CD4-positive, alpha-beta T cell treated with Interleukin-4 for 1 hour (primary cell): ENCODE results near the gene PPP1R13L.
"Not testable (repeated sequence)": the region's sequence is repeated elsewhere in the genome, so short reads cannot be mapped to it uniquely, and the experiment has no call there.

Experiments used
- DNase-seq, 2 donors: peaks; one replicate each; pipeline ENCODE4 v3.0.0-alpha.2; 2020 to 2022

Gene PPP1R13L

DNA sequence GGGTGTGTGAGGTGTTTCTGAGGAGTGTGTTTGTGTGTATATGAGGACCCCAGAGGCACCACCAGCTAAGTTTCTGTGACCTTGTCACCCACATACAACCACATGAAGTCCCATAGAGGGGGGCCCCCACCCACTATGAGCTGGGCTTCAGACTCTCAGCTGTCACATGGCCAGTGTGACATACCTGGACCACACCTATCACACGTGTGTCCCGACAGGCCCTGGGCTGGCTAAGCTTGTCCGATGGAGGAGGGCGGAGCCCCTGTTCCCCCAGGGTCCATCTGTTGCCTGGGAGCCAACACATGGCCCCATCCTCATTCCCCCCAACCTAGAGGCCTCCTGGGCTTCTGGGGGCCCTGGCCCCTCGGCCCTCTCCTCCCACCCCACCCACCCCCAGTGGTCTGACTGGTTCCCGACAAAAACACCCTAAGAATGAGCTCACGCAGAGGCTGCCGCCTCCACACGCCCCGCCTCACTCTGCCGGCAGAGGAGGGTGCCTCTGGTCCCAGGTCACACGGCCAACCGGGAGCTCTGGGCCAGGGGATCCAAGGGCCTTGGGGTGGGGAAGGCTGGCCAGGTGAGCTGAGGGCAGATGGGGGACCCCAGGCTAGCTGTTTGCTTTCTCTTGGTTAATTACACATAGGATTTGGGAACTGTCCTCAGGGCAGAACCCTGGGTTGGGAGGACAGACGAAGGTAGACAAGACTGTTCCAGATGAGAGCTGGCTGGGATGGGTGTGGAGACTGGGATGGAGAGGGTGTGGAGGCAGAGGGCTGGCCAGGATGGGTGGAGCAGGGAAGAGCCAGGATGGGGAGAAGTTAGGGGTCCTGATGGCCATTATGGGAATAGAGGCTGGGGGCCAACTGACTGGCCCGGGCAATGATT lies 60.0 kb downstream of the PPP1R13L start:
- no peak for DNase-seq

GRCh38 chr19:45342911-45343310 lies 62.0 kb downstream of the PPP1R13L start:
- no peak for DNase-seq

DNA sequence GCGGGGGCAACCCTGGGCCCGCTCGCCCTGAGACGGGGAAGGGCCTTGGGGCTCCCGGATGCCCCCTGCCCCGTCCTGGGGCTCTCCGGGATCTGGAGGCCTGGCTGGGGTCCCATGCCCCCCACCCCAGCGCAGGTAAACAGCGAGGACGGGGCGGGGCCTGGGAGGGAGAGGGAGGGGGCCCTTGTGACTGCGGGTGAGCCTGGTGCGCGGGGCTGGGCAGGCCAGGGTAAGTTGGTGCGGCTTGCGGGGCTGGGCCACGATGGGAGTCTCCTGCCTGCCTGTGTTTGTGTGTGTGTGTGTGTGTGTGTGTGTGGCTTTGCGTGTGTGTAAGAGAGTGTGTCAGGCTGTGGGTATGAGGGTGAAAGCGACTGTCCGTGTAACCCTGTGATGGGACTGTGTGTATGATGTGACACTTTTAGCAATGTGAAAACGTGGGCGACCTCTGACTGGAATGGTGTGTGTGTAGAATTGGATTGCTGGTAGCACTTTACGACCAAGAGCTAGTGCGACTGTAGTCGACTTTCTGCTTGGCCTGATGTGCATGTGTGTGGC lies 63.9 kb downstream of the PPP1R13L start:
- DNase-seq = no peak

GRCh38 chr19:45340232-45340898 lies 64.5 kb downstream of the PPP1R13L start, which contains the start of gene KLC3:
KLC3 (plus strand) TSS chr19:45340750; CDS start chr19:45345542, 4,792 bp downstream.
- DNase-seq = peak in 1 of 2 donors; percentile 23

DNA sequence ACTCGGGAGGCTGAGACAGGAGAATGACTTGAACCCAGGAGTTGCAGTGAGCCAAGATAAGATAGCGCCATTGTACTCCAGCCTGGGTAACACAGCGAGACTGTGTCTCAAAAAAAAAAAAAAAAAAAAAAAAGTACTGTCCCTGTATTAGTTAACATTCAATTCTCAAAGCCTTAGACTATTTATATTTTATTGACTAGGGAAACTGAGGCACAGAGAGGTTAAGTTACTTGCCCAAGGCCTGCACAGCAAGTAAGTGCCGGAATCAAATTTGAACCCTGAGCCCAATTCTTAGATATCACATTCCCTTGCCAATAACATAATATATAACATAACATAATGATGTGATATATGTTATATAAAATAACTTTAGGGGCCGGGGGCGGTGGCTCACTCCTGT lies 65.2 kb downstream of the PPP1R13L start:
- no peak for DNase-seq

GRCh38 chr19:45336696-45337251 lies 68.1 kb downstream of the PPP1R13L start:
- DNase-seq = no peak

DNA sequence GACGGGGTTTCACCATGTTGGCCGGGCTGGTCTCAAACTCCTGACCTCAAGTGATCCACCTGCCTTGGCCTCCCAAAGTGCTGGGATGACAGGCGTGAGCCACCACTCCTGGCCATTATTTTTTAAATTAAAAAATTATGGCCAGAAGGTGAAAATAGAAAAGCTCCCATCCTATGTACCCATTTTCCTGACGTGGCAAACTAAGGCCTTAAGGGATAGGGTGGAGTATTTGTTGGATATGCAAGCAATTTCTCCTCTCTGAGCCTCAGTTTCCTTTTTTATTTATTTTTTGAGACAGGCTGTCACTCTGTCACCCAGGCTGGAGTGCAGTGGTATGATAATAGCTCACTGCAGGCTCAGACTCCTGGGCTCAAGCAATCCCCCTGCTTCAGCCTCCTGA lies 70.0 kb downstream of the PPP1R13L start:
- DNase-seq = not testable (repeated sequence)

DNA sequence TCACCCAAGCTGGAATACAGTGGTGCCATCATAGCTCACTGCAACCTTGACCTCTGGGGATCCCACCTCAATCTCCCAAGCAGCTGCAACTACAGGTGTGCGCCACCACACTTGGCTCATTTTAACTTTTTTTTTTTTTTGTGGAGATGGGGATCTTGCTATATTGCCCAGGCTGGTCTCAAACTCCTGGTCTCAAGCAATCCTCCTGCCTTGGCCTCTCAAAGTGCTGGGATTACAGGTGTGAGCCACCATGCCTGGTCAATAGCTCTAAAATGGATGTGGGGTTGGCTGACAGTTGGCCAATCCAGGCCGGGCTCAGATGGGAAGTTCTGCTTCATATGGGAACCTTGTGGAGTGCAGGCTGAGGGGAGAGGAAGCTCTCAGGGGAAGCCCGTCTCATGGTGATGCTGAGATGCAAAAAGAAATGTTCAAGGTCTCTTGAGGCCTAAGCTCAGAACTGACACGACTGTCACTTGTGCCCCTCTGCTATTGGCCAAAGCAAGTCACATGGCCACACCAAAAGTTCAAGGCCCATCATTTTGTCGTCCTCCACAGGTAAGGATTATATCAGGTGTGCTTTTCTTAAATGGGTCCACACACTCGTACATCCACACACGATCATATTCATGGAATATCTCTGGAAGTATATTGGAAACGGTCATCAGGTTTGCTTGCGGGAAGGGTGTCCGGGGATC lies 71.1 kb downstream of the PPP1R13L start:
- DNase-seq = no peak

DNA sequence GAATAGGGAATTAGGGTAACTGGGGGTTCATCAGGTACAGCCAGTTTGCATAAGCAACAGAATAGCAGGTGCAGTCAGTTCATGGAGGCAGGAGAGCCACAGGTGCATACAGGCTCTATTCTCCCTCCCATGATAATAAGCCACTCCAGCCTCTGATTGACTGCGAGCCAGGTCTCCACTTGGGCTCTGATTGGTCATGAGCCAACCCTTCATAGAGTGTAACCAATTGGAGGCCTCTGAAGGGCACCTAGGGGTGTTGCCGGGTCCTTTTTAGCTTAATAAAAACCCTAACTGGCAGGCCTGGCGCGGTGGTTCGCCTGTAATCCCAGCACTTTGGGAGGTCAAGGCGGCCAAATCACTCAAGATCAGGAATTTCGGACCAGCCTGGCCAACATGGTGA lies 73.5 kb downstream of the PPP1R13L start:
- DNase-seq = no peak
